Fibroblast of skin of right quadriceps (primary cell): ENCODE data around the gene OTOR.

Experiments used
- DNase-seq: peaks from one replicate; pipeline ENCODE4 v3.0.0-alpha.2; 2013

The OTOR gene

GRCh38 chr20:16752082-16752481 is 3.9 kb downstream of the OTOR start:
- DNase-seq: no peak

- no peak for DNase-seq
These were observed 4.7 kb downstream of the OTOR start for GRCh38 chr20:16752901-16753300.

GRCh38 chr20:16758454-16759180 is 10.5 kb downstream of the OTOR start:
- no peak for DNase-seq

- no peak for DNase-seq
These were observed 11.0 kb downstream of the OTOR start for GRCh38 chr20:16759181-16759563.

- no peak for DNase-seq
These were observed 12.5 kb downstream of the OTOR start for GRCh38 chr20:16760431-16761304.

GRCh38 chr20:16761305-16761829 is 13.2 kb downstream of the OTOR start:
- peak; percentile 51 for DNase-seq

- no peak for DNase-seq
These were observed 16.4 kb downstream of the OTOR start for GRCh38 chr20:16764560-16764959.

- peak; percentile 46 for DNase-seq
These were observed 23.1 kb downstream of the OTOR start for GRCh38 chr20:16771213-16771612.

GRCh38 chr20:16775961-16776360 is 27.8 kb downstream of the OTOR start:
- DNase-seq: no peak

GRCh38 chr20:16777126-16777525 is 29.0 kb downstream of the OTOR start:
- no peak for DNase-seq

- DNase-seq: no peak
These were observed 30.0 kb downstream of the OTOR start for GRCh38 chr20:16778159-16778558.

GRCh38 chr20:16781496-16781895 is 33.3 kb downstream of the OTOR start:
- DNase-seq: no peak

GRCh38 chr20:16785226-16785625 is 37.1 kb downstream of the OTOR start:
- peak; percentile 16 for DNase-seq
